Mesenchymal stem cell (in vitro differentiated cells and primary cell): Measurements from ENCODE around the gene BLMH.

Source experiments
- DNase-seq: peaks from one replicate; pipeline ENCODE4 v3.0.0-alpha.2; 2013
- H2AFZ ChIP-seq: one replicate; pipeline ENCODE4 v1.6.1; 2013; ENCODE audit warnings: low read depth, mild to moderate bottlenecking, control low read depth, inconsistent platforms, low read length, moderate library complexity
- H2AK5ac ChIP-seq: 2 replicates; pipeline ENCODE4 v1.6.1; 2013; ENCODE audit warnings: low read length, moderate library complexity, mild to moderate bottlenecking, inconsistent platforms; ENCODE audit not compliant: severe bottlenecking
- H2BK120ac ChIP-seq: one replicate; pipeline ENCODE4 v1.6.1; 2013; ENCODE audit warnings: low read depth, mild to moderate bottlenecking, inconsistent platforms, low read length, moderate library complexity
- H2BK12ac ChIP-seq, 2 experiments: one replicate each; pipeline ENCODE4 v1.6.1; 2013; ENCODE audit warnings: inconsistent platforms in 2 of 2, low read length in 2 of 2, mild to moderate bottlenecking in 2 of 2, moderate library complexity in 2 of 2, control low read depth in 1 of 2
- H2BK15ac ChIP-seq: one replicate; pipeline ENCODE4 v1.6.1; 2013; ENCODE audit warnings: mild to moderate bottlenecking, low read depth, inconsistent platforms; ENCODE audit not compliant: poor library complexity, severe bottlenecking
- H2BK5ac ChIP-seq: 2 replicates; pipeline ENCODE4 v1.6.1; 2013; ENCODE audit warnings: low read depth, mild to moderate bottlenecking, low read length, control low read depth, inconsistent platforms; ENCODE audit not compliant: poor library complexity, severe bottlenecking
- H3K14ac ChIP-seq, 2 experiments: one replicate each; pipeline ENCODE4 v1.6.1; 2013; ENCODE audit warnings: inconsistent platforms in 2 of 2, low read length in 2 of 2, control low read depth in 1 of 2, mild to moderate bottlenecking in 1 of 2, moderate library complexity in 1 of 2
- H3K18ac ChIP-seq, 2 experiments: one replicate each; pipeline ENCODE4 v1.6.1; 2013; ENCODE audit warnings: inconsistent platforms in 2 of 2, low read length in 2 of 2, control low read depth in 1 of 2, low read depth in 1 of 2, mild to moderate bottlenecking in 1 of 2
- H3K23ac ChIP-seq, 2 experiments: one replicate each; pipeline ENCODE4 v1.6.1; 2013; ENCODE audit warnings: inconsistent platforms in 2 of 2, low read length in 2 of 2, mild to moderate bottlenecking in 2 of 2, moderate library complexity in 2 of 2, control low read depth in 1 of 2
- H3K27ac ChIP-seq: 2 replicates; pipeline ENCODE4 v1.5.1; 2013; ENCODE audit warnings: mild to moderate bottlenecking, moderate library complexity, low read length, control low read depth, inconsistent platforms; ENCODE audit not compliant: poor library complexity, severe bottlenecking
- H3K27me3 ChIP-seq, 2 experiments: 2 replicates each; pipeline versions ENCODE4 v1.6.1 to v1.7.0; 2013; ENCODE audit warnings: low read length in 2 of 2, mild to moderate bottlenecking in 2 of 2, moderate library complexity in 2 of 2, control low read depth in 1 of 2, inconsistent platforms in 1 of 2; ENCODE audit not compliant: control insufficient read depth in 1 of 2, insufficient read depth in 1 of 2
- H3K36me3 ChIP-seq, 2 experiments: 2 replicates each; pipeline versions ENCODE4 v1.6.1 to v1.7.0; 2013; ENCODE audit warnings: low read length in 2 of 2, control low read depth in 1 of 2, inconsistent platforms in 1 of 2, low read depth in 1 of 2, mild to moderate bottlenecking in 1 of 2; ENCODE audit not compliant: insufficient read depth in 2 of 2, control insufficient read depth in 1 of 2
- H3K4ac ChIP-seq, 2 experiments: one replicate each; pipeline ENCODE4 v1.6.1; 2013; ENCODE audit warnings: inconsistent platforms in 2 of 2, low read length in 2 of 2, mild to moderate bottlenecking in 2 of 2, moderate library complexity in 2 of 2, control low read depth in 1 of 2, low read depth in 1 of 2
- H3K4me1 ChIP-seq: 2 replicates; pipeline ENCODE4 v1.6.1; 2013; ENCODE audit warnings: low read depth, low read length, control low read depth; ENCODE audit not compliant: control insufficient read depth, insufficient read depth
- H3K4me2 ChIP-seq: 2 replicates; pipeline ENCODE4 v1.6.1; 2013; ENCODE audit warnings: low read length, mild to moderate bottlenecking, inconsistent platforms; ENCODE audit not compliant: poor library complexity, severe bottlenecking
- H3K4me3 ChIP-seq, 2 experiments: 2 replicates each; pipeline versions ENCODE4 v1.5.1 to v1.7.0; 2013; ENCODE audit warnings: low read length in 2 of 2, mild to moderate bottlenecking in 2 of 2, control low read depth in 1 of 2, low read depth in 1 of 2; ENCODE audit not compliant: insufficient read depth in 1 of 2
- H3K79me1 ChIP-seq: replicated peaks from 2 replicates; pipeline ENCODE4 v1.6.1; 2013; ENCODE audit warnings: mild to moderate bottlenecking, control low read depth, low read length, inconsistent platforms; ENCODE audit not compliant: poor library complexity, severe bottlenecking
- H3K9ac ChIP-seq: 2 replicates; pipeline ENCODE4 v1.7.0; 2013; ENCODE audit warnings: mild to moderate bottlenecking, low read length, moderate library complexity
- H3K9me3 ChIP-seq: 2 replicates; pipeline ENCODE4 v1.7.0; 2013; ENCODE audit warnings: mild to moderate bottlenecking, low read length; ENCODE audit not compliant: control insufficient read depth
- H4K8ac ChIP-seq: one replicate; pipeline ENCODE4 v1.6.1; 2013; ENCODE audit warnings: inconsistent platforms, mild to moderate bottlenecking, low read length, moderate library complexity
- H4K91ac ChIP-seq: one replicate; pipeline ENCODE4 v1.6.1; 2013; ENCODE audit warnings: mild to moderate bottlenecking, low read length, inconsistent platforms
- WGBS: methylation state at CpG from one replicate; pipeline ENCODE4 v1.1.7; 2013; ENCODE audit warnings: mixed read lengths; 5-methylcytosine and 5-hydroxymethylcytosine counted together

Gene BLMH

GRCh38 chr17:30238003-30238344 is 53.8 kb downstream of the BLMH start:
- Histone ChIP-seq H3K23ac (no peak overlapping the region), H3K4me3 (no peak overlapping the region), H4K91ac (no peak overlapping the region), H2BK12ac (no peak overlapping the region), H3K4me1 (peaks cover 29% of the 10 kb centered on the region), H3K4ac (no peak overlapping the region), H3K36me3 (no peaks in the 10 kb centered on the region), H2BK15ac (no peak overlapping the region), H3K27me3 (peaks cover 53 to 59% of the 10 kb centered on the region in 2 experiments), H2AFZ (no peak overlapping the region), H3K79me1 (no peaks in the 10 kb centered on the region), H3K9me3 (no peaks in the 10 kb centered on the region), H3K9ac (no peak overlapping the region), H3K14ac (no peak overlapping the region), H3K4me2 (no peak overlapping the region), H2BK5ac (no peak overlapping the region), H3K18ac (no peak overlapping the region), H2BK120ac (no peak overlapping the region), H4K8ac (no peak overlapping the region), H2AK5ac (no peak overlapping the region), H3K27ac (no peak overlapping the region)
- WGBS, result 13% methylated on average over 7 of the region's 7 CpGs
- no peak for DNase-seq

- H3K27ac ChIP-seq, result no peak overlapping the region
- no peaks in the 10 kb centered on the region for H3K36me3 ChIP-seq
- no peak overlapping the region for H3K4me3 ChIP-seq
- H3K4me2 ChIP-seq, result no peak overlapping the region
- no peak overlapping the region for H4K8ac ChIP-seq
- no peak for DNase-seq
- H3K4ac ChIP-seq, result no peak overlapping the region
- no peak overlapping the region for H2BK15ac ChIP-seq
- no peaks in the 10 kb centered on the region for H3K79me1 ChIP-seq
- no peak overlapping the region for H2BK12ac ChIP-seq
- H2AK5ac ChIP-seq, result no peak overlapping the region
- H3K23ac ChIP-seq, result no peak overlapping the region
- H2BK120ac ChIP-seq, result no peak overlapping the region
- H4K91ac ChIP-seq, result no peak overlapping the region
- no peak overlapping the region for H3K9ac ChIP-seq
- H2AFZ ChIP-seq, result no peak overlapping the region
- no peaks in the 10 kb centered on the region for H3K9me3 ChIP-seq
- peaks cover 29% of the 10 kb centered on the region for H3K4me1 ChIP-seq
- WGBS, result 13% methylated on average over 20 of the region's 21 CpGs
- H3K27me3 ChIP-seq, result peaks cover 59 to 65% of the 10 kb centered on the region in 2 experiments
- H3K18ac ChIP-seq, result no peak overlapping the region
- H2BK5ac ChIP-seq, result no peak overlapping the region
- no peak overlapping the region for H3K14ac ChIP-seq
Observed at GRCh38 chr17:30237296-30238002, 54.3 kb downstream of the BLMH start.

GRCh38 chr17:30236766-30237165 is 55.0 kb downstream of the BLMH start:
- Histone ChIP-seq H3K79me1 (no peaks in the 10 kb centered on the region), H4K8ac (no peak overlapping the region), H3K36me3 (no peaks in the 10 kb centered on the region), H3K23ac (peak overlapping the region in 1 of 2 experiments; percentile 60), H3K9ac (peak overlapping the region; percentile 45), H2AFZ (no peak overlapping the region), H3K27me3 (peaks cover 63 to 70% of the 10 kb centered on the region in 2 experiments), H2BK120ac (no peak overlapping the region), H3K4me1 (peaks cover 29% of the 10 kb centered on the region), H4K91ac (no peak overlapping the region), H3K9me3 (no peaks in the 10 kb centered on the region), H3K4me3 (peak overlapping the region in 1 of 2 experiments; percentile 53), H3K14ac (no peak overlapping the region), H2AK5ac (no peak overlapping the region), H3K18ac (no peak overlapping the region), H3K27ac (no peak overlapping the region), H2BK15ac (no peak overlapping the region), H2BK12ac (no peak overlapping the region), H3K4me2 (peak overlapping the region; percentile 40), H3K4ac (no peak overlapping the region), H2BK5ac (no peak overlapping the region)
- WGBS, result 6% methylated on average over 13 of the region's 20 CpGs
- peak; percentile 41 for DNase-seq

- H3K23ac ChIP-seq, result no peak overlapping the region
- no peak overlapping the region for H3K4ac ChIP-seq
- peaks cover 29% of the 10 kb centered on the region for H3K4me1 ChIP-seq
- no peaks in the 10 kb centered on the region for H3K9me3 ChIP-seq
- no peak overlapping the region for H3K14ac ChIP-seq
- no peak overlapping the region for H3K9ac ChIP-seq
- H3K36me3 ChIP-seq, result no peaks in the 10 kb centered on the region
- H2BK15ac ChIP-seq, result no peak overlapping the region
- DNase-seq, result no peak
- peak overlapping the region in 1 of 2 experiments; percentile 77 for H3K4me3 ChIP-seq
- H3K27ac ChIP-seq, result no peak overlapping the region
- H2AFZ ChIP-seq, result no peak overlapping the region
- H2BK5ac ChIP-seq, result no peak overlapping the region
- H2AK5ac ChIP-seq, result no peak overlapping the region
- H3K27me3 ChIP-seq, result peaks cover 63 to 70% of the 10 kb centered on the region in 2 experiments
- H2BK120ac ChIP-seq, result no peak overlapping the region
- no peak overlapping the region for H2BK12ac ChIP-seq
- WGBS, result 76% methylated on average over 9 of the region's 10 CpGs
- no peak overlapping the region for H3K18ac ChIP-seq
- no peaks in the 10 kb centered on the region for H3K79me1 ChIP-seq
- H4K8ac ChIP-seq, result no peak overlapping the region
- no peak overlapping the region for H3K4me2 ChIP-seq
- no peak overlapping the region for H4K91ac ChIP-seq
Observed at GRCh38 chr17:30236297-30236624, 55.5 kb downstream of the BLMH start.
